ENCODE results near the gene KCNAB1.

The KCNAB1 gene

GRCh38 chr3:156498307-156498706 lies 377.9 kb downstream of the KCNAB1 start:
- H3K4me3 ChIP-seq (ENCODE audit: low read depth, low read length), result no peak overlapping the region
- no peak for DNase-seq (ENCODE audit: low read depth)

GRCh38 chr3:156507285-156507684 lies 386.9 kb downstream of the KCNAB1 start:
- H3K4me3 ChIP-seq (ENCODE audit: low read depth, low read length), result no peak overlapping the region
- DNase-seq (ENCODE audit: low read depth), result no peak

GRCh38 chr3:156509189-156510174 lies 389.1 kb downstream of the KCNAB1 start:
- no peak for DNase-seq (ENCODE audit: low read depth)
- H3K4me3 ChIP-seq (ENCODE audit: low read depth, low read length), result no peak overlapping the region

DNA sequence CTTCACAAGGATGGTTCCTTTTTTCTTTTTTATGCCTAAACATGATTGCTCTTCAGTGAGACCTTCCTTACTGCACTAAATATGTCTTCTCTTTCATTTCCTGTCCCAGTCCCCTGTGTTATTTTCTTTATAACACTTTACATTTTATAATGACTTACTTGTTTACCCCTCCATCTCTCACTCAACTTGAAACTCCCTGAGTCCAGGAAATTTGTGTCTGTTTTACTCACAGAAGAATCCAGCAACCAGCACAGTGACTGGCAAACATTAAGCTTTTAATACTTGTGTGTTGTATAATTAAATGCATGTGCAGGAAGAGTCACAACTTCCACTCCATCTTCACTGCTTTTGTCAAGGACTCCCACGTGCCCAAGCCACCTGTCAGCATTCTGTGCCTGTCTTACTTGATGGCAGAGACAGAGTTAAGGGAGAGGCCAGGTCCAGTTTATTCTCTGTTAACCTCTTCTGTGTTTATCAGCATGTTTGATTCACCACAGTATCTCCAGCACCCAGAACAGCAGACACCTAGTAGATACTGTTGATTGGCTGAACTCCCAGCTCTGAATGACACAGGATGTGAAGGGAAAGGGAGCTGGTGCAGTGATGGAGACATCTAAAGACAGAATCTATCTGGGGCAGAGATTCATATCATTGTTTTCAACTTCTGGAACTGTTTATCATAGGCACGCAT lies 391.8 kb downstream of the KCNAB1 start:
- DNase-seq (ENCODE audit: low read depth), result no peak
- H3K4me3 ChIP-seq (ENCODE audit: low read depth, low read length), result no peak overlapping the region

- DNase-seq (ENCODE audit: low read depth), result no peak
- no peak overlapping the region for H3K4me3 ChIP-seq (ENCODE audit: low read depth, low read length)
Observed at GRCh38 chr3:156513619-156514018, 393.2 kb downstream of the KCNAB1 start.

- no peak overlapping the region for H3K4me3 ChIP-seq (ENCODE audit: low read depth, low read length)
- DNase-seq (ENCODE audit: low read depth), result no peak
Observed at GRCh38 chr3:156516284-156516683, 395.9 kb downstream of the KCNAB1 start.

- no peak for DNase-seq (ENCODE audit: low read depth)
- no peak overlapping the region for H3K4me3 ChIP-seq (ENCODE audit: low read depth, low read length)
Observed at GRCh38 chr3:156516961-156517360, 396.6 kb downstream of the KCNAB1 start.

GRCh38 chr3:156518726-156519125 lies 398.3 kb downstream of the KCNAB1 start:
- no peak overlapping the region for H3K4me3 ChIP-seq (ENCODE audit: low read depth, low read length)
- peak; percentile 73 for DNase-seq (ENCODE audit: low read depth)

DNA sequence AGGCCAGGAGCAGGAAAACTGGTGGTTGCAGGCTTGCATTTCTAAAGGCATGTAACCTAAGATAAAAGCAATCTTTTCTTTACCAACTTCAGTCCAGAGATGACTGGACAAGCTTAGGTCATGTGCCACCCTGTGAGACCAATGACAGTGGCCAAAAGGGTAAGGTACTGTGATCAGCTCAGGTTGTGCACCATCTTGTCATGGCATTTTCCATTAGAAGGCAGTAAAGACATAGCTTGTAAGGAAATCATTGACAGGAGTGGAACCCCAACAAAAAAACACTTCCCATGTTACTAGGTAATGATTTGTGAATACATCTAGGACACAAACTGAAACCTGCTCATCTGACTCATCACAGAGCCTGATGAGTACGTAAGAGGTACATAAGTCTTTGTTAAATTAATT lies 399.4 kb downstream of the KCNAB1 start:
- no peak overlapping the region for H3K4me3 ChIP-seq (ENCODE audit: low read depth, low read length)
- no peak for DNase-seq (ENCODE audit: low read depth)

GRCh38 chr3:156522673-156523072 lies 402.3 kb downstream of the KCNAB1 start:
- no peak overlapping the region for H3K4me3 ChIP-seq (ENCODE audit: low read depth, low read length)
- no peak for DNase-seq (ENCODE audit: low read depth)

DNA sequence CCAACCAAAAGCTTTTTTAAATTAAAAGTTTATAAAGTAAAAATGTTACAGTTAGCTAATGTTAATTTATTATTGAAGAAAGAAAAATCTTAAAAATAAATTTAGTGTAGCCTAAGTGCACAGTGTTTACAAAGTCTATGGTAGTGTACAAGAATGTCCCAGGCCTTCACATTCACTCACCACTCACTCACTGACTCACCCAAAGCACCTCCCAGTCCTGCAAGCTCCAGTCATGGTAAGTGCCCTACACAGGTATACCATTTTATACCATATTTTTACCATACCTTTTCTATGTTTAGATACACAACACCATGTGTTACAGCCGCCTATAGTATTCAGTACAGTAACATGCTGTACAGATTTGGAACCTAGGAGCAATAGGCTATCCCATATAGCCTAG lies 405.4 kb downstream of the KCNAB1 start:
- no peak for DNase-seq (ENCODE audit: low read depth)
- H3K4me3 ChIP-seq (ENCODE audit: low read depth, low read length), result no peak overlapping the region

- DNase-seq (ENCODE audit: low read depth), result no peak
- H3K4me3 ChIP-seq (ENCODE audit: low read depth, low read length), result no peak overlapping the region
Observed at GRCh38 chr3:156527060-156527459, 406.7 kb downstream of the KCNAB1 start.

GRCh38 chr3:156530980-156531379 lies 410.6 kb downstream of the KCNAB1 start:
- DNase-seq (ENCODE audit: low read depth), result no peak
- no peak overlapping the region for H3K4me3 ChIP-seq (ENCODE audit: low read depth, low read length)

DNA sequence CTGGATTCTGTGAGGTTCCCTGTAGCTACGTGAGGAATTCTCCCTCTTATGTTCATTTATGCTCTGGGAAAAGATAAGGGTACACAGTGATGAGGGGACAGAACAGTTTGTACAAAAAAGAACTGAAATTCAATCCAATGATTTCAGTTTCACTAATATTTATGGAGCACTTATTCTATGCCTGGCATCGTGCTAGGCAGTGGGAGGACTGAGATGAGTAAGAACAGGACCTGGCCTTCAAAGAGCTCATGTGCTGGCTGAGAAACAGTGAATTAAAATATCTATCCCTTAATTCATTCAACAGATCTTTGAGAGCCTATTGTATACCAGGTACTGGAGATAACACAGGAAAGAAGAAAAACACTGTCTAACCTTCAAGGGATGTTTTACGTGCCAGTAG lies 412.4 kb downstream of the KCNAB1 start:
- no peak overlapping the region for H3K4me3 ChIP-seq (ENCODE audit: low read depth, low read length)
- DNase-seq (ENCODE audit: low read depth), result no peak

GRCh38 chr3:156533205-156533604 lies 412.8 kb downstream of the KCNAB1 start:
- H3K4me3 ChIP-seq (ENCODE audit: low read depth, low read length), result no peak overlapping the region
- DNase-seq (ENCODE audit: low read depth), result no peak

- H3K4me3 ChIP-seq (ENCODE audit: low read depth, low read length), result no peak overlapping the region
- peak; percentile 99 for DNase-seq (ENCODE audit: low read depth)
Observed at GRCh38 chr3:156535162-156535627, 414.8 kb downstream of the KCNAB1 start.

DNA sequence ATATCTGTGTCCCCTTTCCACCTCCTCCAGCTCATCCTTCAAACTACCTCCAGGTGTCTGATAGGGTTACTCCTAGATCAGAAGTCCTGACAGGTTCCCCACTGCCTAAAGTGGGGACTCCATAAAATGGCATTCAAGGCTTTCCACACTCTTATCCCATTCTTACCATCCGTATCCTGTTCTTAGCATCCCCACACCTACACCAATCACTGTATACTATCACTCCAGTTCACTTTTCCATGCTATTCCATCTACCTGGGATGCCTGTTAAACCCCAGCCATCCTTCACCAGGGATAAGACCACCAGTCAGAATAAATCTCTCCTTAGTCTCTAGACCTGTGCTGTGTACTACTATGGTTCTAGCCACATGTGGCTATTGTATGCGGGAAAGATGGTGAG lies 415.4 kb downstream of the KCNAB1 start:
- no peak overlapping the region for H3K4me3 ChIP-seq (ENCODE audit: low read depth, low read length)
- no peak for DNase-seq (ENCODE audit: low read depth)

DNA sequence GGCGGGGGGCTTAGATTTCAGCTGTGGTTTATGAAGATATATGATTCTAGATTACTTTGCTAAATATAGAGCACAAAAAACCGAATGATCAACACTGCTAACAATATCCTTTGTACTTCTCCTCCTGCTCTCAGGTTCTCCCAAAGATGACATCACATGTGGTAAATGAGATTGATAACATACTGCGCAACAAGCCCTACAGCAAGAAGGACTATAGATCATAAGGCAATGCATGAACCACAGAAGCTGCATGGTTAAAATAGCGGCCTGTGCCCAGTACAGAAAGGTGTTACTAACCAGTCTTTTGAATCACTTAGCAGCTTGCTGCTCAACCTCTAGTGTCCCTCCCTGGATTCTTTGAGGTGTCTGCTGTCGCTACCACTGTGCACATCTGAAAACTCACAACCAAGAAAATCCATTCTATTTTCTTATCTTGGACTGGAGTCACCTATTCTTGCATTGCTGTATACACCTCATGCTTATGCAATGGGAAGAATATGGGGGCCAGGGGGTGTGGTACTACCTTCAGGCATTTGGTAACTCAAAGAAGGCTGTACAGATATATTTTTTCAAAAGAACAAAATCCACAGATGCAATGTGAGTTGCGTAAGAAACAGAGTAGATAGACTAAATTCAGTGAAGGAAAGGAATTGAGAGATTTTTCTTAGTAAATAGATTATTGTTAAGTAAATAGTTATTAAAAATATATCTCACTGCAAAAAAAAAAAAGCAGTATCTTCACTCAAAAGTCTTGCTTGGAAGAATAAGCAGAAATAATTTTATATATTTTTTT lies 416.3 kb downstream of the KCNAB1 start:
- no peak for DNase-seq (ENCODE audit: low read depth)
- no peak overlapping the region for H3K4me3 ChIP-seq (ENCODE audit: low read depth, low read length)

DNA sequence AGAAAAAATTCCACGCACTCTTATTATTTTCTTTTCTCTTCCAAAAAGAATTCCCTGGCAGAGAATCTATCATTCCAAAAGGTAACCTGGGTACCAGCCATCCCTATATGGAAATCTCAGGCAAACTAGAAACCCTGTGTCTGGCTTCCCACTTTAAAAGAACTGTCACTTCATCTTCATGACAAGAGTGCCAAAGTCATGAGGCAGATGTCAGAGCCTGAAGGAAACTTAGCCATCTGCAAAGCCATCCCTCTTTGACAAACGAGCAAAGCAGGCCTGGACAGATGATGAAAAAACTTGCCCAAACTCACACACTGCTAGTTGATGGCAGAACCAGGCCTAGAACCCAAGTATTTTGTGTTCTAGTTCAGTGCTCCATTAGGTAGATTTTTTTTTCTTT lies 418.7 kb downstream of the KCNAB1 start:
- no peak overlapping the region for H3K4me3 ChIP-seq (ENCODE audit: low read depth, low read length)
- DNase-seq (ENCODE audit: low read depth), result no peak

GRCh38 chr3:156539802-156540201 lies 419.4 kb downstream of the KCNAB1 start:
- no peak overlapping the region for H3K4me3 ChIP-seq (ENCODE audit: low read depth, low read length)
- DNase-seq (ENCODE audit: low read depth), result no peak

Measured in skeletal muscle cell (primary cell).